ENCODE measurements around the gene OR8S1. TPM values are rescaled to one million over a fixed set of nuclear protein-coding genes. Genes with fewer than 3 reads are reported as not detected.

Gene OR8S1
- total and polyA plus RNA-seq, 2 of the 8 experiments (the other 6 are each of a cell fraction or from before 2014, with no cell fraction given) = not detected

DNA sequence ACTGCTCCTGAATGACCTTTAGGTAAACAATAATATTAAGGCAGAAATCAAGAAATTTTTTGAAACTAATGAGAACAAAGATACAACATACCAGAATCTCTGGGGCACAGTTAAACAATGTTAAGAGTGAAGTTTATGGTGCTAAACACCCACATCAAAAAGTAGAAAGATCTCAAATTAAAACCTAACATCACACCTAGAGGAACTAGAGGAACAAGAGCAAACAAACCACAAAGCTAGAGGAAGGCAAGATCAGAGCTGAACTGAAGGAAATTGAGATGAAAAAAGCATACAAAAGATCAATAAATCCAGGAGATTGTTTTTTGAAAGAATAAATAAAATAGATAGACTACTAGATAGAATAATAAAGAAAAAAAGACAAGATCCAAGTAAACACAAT lies 7.2 kb downstream of the OR8S1 start:
- no peak overlapping the region for H3K4me3 ChIP-seq (ENCODE audit: extremely low read depth in 1 of 4, insufficient read depth in 2 of 4, low read depth in 3 of 4, low read length in 4 of 4)
- DNase-seq (ENCODE audit: low read depth in 1 of 2, low spot score in 2 of 2) = no peak
- no peak overlapping the region for H4K5ac ChIP-seq (ENCODE audit: insufficient read length, low read depth, low read length)
- no peak overlapping the region for H2AK5ac ChIP-seq (ENCODE audit: low read depth, low read length)
- no peaks in the 10 kb centered on the region for H3K79me2 ChIP-seq (ENCODE audit: control insufficient read depth in 1 of 2, insufficient read depth in 2 of 2, low read length in 2 of 2)
- H3K4me2 ChIP-seq (ENCODE audit: insufficient read depth in 1 of 2, low read depth in 2 of 2, low read length in 2 of 2) = no peak overlapping the region
- no peaks in the 10 kb centered on the region for H3K23me2 ChIP-seq (ENCODE audit: low read depth, low read length)
- no peak overlapping the region for H3K27ac ChIP-seq (ENCODE audit: low read depth, low read length)
- no peaks in the 10 kb centered on the region for H3K36me3 ChIP-seq (ENCODE audit: control insufficient read depth in 2 of 4, insufficient read depth in 4 of 4, low read length in 3 of 4)
- no peak overlapping the region for H3K23ac ChIP-seq (ENCODE audit: insufficient read length)
- ChIA-PET CTCF (ENCODE audit: partially characterized antibody) (interaction anchor here (1.0 kb wide), 1 partner anchor 86 kb away, joined by 3 read pairs; no protein-coding TSS in a partner anchor), POLR2A (ENCODE audit: partially characterized antibody) (no interaction called here)
- no peak overlapping the region for H2BK5ac ChIP-seq (ENCODE audit: low read depth, low read length)
- H4K20me1 ChIP-seq (replicated peaks in 1 of 2; ENCODE audit: control insufficient read depth in 1 of 2, insufficient read depth in 2 of 2, low read length in 2 of 2) = no peaks in the 10 kb centered on the region
- H3K56ac ChIP-seq (replicated peaks; ENCODE audit: insufficient read length, low read depth, low read length) = no peak overlapping the region
- no peaks in the 10 kb centered on the region for H3K27me3 ChIP-seq (replicated peaks in 1 of 4; ENCODE audit: control insufficient read depth in 3 of 4, extremely low read depth in 1 of 4, insufficient read depth in 3 of 4, low read length in 3 of 4)
- peaks cover 0 to 2% of the 10 kb centered on the region in 2 experiments; a peak in 2 of 4 replicates for H3K9me3 ChIP-seq (ENCODE audit: insufficient read depth in 2 of 2, low read depth in 1 of 2, low read length in 1 of 2)
- H2BK12ac ChIP-seq (ENCODE audit: low read depth, low read length) = no peak overlapping the region
- no peak overlapping the region for H2BK15ac ChIP-seq (ENCODE audit: low read length)
- no peak overlapping the region for H3K14ac ChIP-seq (ENCODE audit: insufficient read length)
- no peak overlapping the region for H4K91ac ChIP-seq (replicated peaks; ENCODE audit: insufficient read length, low read length)
- no peak overlapping the region for H2AFZ ChIP-seq (ENCODE audit: low read length)
- H3K9ac ChIP-seq (replicated peaks in 1 of 4; ENCODE audit: extremely low read depth in 1 of 4, low read depth in 3 of 4, low read length in 3 of 4) = no peak overlapping the region
- no peaks in the 10 kb centered on the region for H3K4me1 ChIP-seq (replicated peaks in 1 of 4; ENCODE audit: control insufficient read depth in 3 of 4, insufficient read depth in 4 of 4, low read length in 3 of 4)
- no peak overlapping the region for H3K18ac ChIP-seq (ENCODE audit: extremely low read depth, low read length)
- no peak overlapping the region for H3K4ac ChIP-seq (replicated peaks; ENCODE audit: insufficient read length, low read depth, low read length)
- H4K8ac ChIP-seq (ENCODE audit: extremely low read depth, insufficient read depth, low read length) = no peak overlapping the region
- H2BK20ac ChIP-seq (ENCODE audit: low read length) = no peak overlapping the region
- TF ChIP-seq FOSL1 (IDR thresholded peaks at IDR 0.05; ENCODE audit: insufficient read depth, low read depth, low read length) (no peak), MAFK (IDR thresholded peaks at IDR 0.05; ENCODE audit: low read depth, low read length) (no peak), KDM1A (IDR thresholded peaks at IDR 0.05; ENCODE audit: borderline replicate concordance, low read length) (no peak), JUND (IDR thresholded peaks at IDR 0.05; ENCODE audit: low read length) (no peak), CHD2 (IDR thresholded peaks at IDR 0.05; ENCODE audit: low read length) (no peak)
- TF ChIP-seq, protein P1, sequence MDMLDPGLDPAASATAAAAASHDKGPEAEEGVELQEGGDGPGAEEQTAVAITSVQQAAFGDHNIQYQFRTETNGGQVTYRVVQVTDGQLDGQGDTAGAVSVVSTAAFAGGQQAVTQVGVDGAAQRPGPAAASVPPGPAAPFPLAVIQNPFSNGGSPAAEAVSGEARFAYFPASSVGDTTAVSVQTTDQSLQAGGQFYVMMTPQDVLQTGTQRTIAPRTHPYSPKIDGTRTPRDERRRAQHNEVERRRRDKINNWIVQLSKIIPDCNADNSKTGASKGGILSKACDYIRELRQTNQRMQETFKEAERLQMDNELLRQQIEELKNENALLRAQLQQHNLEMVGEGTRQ (IDR thresholded peaks at IDR 0.05; ENCODE audit: low read length) = no peak
- TF ChIP-seq, protein P2, sequence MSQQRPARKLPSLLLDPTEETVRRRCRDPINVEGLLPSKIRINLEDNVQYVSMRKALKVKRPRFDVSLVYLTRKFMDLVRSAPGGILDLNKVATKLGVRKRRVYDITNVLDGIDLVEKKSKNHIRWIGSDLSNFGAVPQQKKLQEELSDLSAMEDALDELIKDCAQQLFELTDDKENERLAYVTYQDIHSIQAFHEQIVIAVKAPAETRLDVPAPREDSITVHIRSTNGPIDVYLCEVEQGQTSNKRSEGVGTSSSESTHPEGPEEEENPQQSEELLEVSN (IDR thresholded peaks at IDR 0.05) = no peak
- no peak for FAIRE-seq
- H3K79me1 ChIP-seq (ENCODE audit: low read depth, low read length) = no peaks in the 10 kb centered on the region
- H2BK120ac ChIP-seq (replicated peaks; ENCODE audit: low read depth, low read length) = no peak overlapping the region

Measured in H1 (cell line).